ENCODE data around the gene HLCS.

The HLCS gene

GRCh38 chr21:36813052-36813451 lies 153.4 kb downstream of the HLCS start:
- DNase-seq (ENCODE audit: low read depth in 2 of 2) = no peak

- DNase-seq (ENCODE audit: low read depth in 2 of 2) = no peak
Observed at GRCh38 chr21:36811762-36812161, 154.7 kb downstream of the HLCS start.

GRCh38 chr21:36810443-36810842 lies 156.0 kb downstream of the HLCS start:
- DNase-seq (ENCODE audit: low read depth in 2 of 2) = no peak

- DNase-seq (ENCODE audit: low read depth in 2 of 2) = no peak
Observed at GRCh38 chr21:36807422-36807928, 159.0 kb downstream of the HLCS start.

GRCh38 chr21:36806103-36806502 lies 160.4 kb downstream of the HLCS start:
- no peak for DNase-seq (ENCODE audit: low read depth in 2 of 2)

GRCh38 chr21:36804874-36805611 lies 161.4 kb downstream of the HLCS start:
- DNase-seq (ENCODE audit: low read depth in 2 of 2) = no peak

GRCh38 chr21:36803816-36804439 lies 162.5 kb downstream of the HLCS start:
- no peak for DNase-seq (ENCODE audit: low read depth in 2 of 2)

GRCh38 chr21:36803051-36803645 lies 163.3 kb downstream of the HLCS start:
- DNase-seq (ENCODE audit: low read depth in 2 of 2) = no peak

GRCh38 chr21:36800734-36801133 lies 165.7 kb downstream of the HLCS start:
- no peak for DNase-seq (ENCODE audit: low read depth in 2 of 2)

GRCh38 chr21:36799869-36800268 lies 166.6 kb downstream of the HLCS start:
- DNase-seq (ENCODE audit: low read depth in 2 of 2) = no peak

- DNase-seq (ENCODE audit: low read depth in 2 of 2) = no peak
Observed at GRCh38 chr21:36798491-36798890, 168.0 kb downstream of the HLCS start.

- no peak for DNase-seq (ENCODE audit: low read depth in 2 of 2)
Observed at GRCh38 chr21:36796070-36796469, 170.4 kb downstream of the HLCS start.

- DNase-seq (ENCODE audit: low read depth in 2 of 2) = no peak
Observed at GRCh38 chr21:36792505-36792967, 173.9 kb downstream of the HLCS start.

- DNase-seq (ENCODE audit: low read depth in 2 of 2) = no peak
Observed at GRCh38 chr21:36791695-36792470, 174.6 kb downstream of the HLCS start.

- DNase-seq (ENCODE audit: low read depth in 2 of 2) = no peak
Observed at GRCh38 chr21:36791180-36791579, 175.3 kb downstream of the HLCS start.

- DNase-seq (ENCODE audit: low read depth in 2 of 2) = no peak
Observed at GRCh38 chr21:36790616-36791015, 175.9 kb downstream of the HLCS start.

- no peak for DNase-seq (ENCODE audit: low read depth in 2 of 2)
Observed at GRCh38 chr21:36788120-36788638, 178.3 kb downstream of the HLCS start.

GRCh38 chr21:36786186-36786585 lies 180.3 kb downstream of the HLCS start:
- DNase-seq (ENCODE audit: low read depth in 2 of 2) = no peak

- no peak for DNase-seq (ENCODE audit: low read depth in 2 of 2)
Observed at GRCh38 chr21:36785615-36786014, 180.9 kb downstream of the HLCS start.

- DNase-seq (ENCODE audit: low read depth in 2 of 2) = no peak
Observed at GRCh38 chr21:36784947-36785346, 181.5 kb downstream of the HLCS start.

- DNase-seq (ENCODE audit: low read depth in 2 of 2) = no peak
Observed at GRCh38 chr21:36783612-36784374, 182.7 kb downstream of the HLCS start.
